NOMO-1 treated with DMSO at 0.1 percent for 48 hours (cell line): ENCODE data around the gene GPR107.
A peak's percentile ranks its signal among the peaks of the same experiment; 100 is the strongest.
"Not testable (repeated sequence)": the region's sequence is repeated elsewhere in the genome, so short reads cannot be mapped to it uniquely, and the experiment has no call there.

ENCODE experiments used
- DNase-seq: peaks from one replicate; lab custom pipeline; 2025; ENCODE audit not compliant: unreplicated experiment; lab: John Stamatoyannopoulos, UW

GPR107 gene

GRCh38 chr9:130053504-130054324 lies at the start of gene GPR107:
Gene GPR107, plus strand, starts transcription at chr9:130053906. Its CDS starts 27 bp downstream, at chr9:130053933.
- peak; percentile 69 for DNase-seq

- no peak for DNase-seq
Measured at GRCh38 chr9:130003943-130004552, 49.7 kb upstream of the GPR107 start.

GRCh38 chr9:130006952-130007351 lies 46.8 kb upstream of the GPR107 start:
- not testable (repeated sequence) for DNase-seq

- no peak for DNase-seq
Measured at GRCh38 chr9:130008538-130008937, 45.2 kb upstream of the GPR107 start.

- DNase-seq: not testable (repeated sequence)
Measured at GRCh38 chr9:130009546-130009945, 44.2 kb upstream of the GPR107 start.

- DNase-seq: no peak
Measured at GRCh38 chr9:130010151-130010988, 43.3 kb upstream of the GPR107 start.

- DNase-seq: no peak
Measured at GRCh38 chr9:130013326-130013725, 40.4 kb upstream of the GPR107 start.

GRCh38 chr9:130015353-130016019 lies 38.2 kb upstream of the GPR107 start:
- no peak for DNase-seq

GRCh38 chr9:130017076-130017475 lies 36.6 kb upstream of the GPR107 start:
- DNase-seq: no peak

- not testable (repeated sequence) for DNase-seq
Measured at GRCh38 chr9:130017510-130017909, 36.2 kb upstream of the GPR107 start.

GRCh38 chr9:130018265-130018664 lies 35.4 kb upstream of the GPR107 start:
- DNase-seq: no peak

- DNase-seq: no peak
Measured at GRCh38 chr9:130020618-130021017, 33.1 kb upstream of the GPR107 start.

- no peak for DNase-seq
Measured at GRCh38 chr9:130021123-130021522, 32.6 kb upstream of the GPR107 start.

GRCh38 chr9:130021842-130022241 lies 31.9 kb upstream of the GPR107 start:
- DNase-seq: not testable (repeated sequence)

- no peak for DNase-seq
Measured at GRCh38 chr9:130022566-130023143, 31.1 kb upstream of the GPR107 start.

- no peak for DNase-seq
Measured at GRCh38 chr9:130023144-130023787, 30.4 kb upstream of the GPR107 start.

GRCh38 chr9:130023994-130024596 lies 29.6 kb upstream of the GPR107 start:
- DNase-seq: no peak

GRCh38 chr9:130024597-130024994 lies 29.1 kb upstream of the GPR107 start:
- no peak for DNase-seq

GRCh38 chr9:130026583-130027340 lies 26.9 kb upstream of the GPR107 start:
- DNase-seq: peak; percentile 67
